ENCODE results near the gene JADE1. TPM values are rescaled to one million over a fixed set of nuclear protein-coding genes. Genes with fewer than 3 reads are reported as not detected.

Gene JADE1
- total and polyA plus RNA-seq, 3 donors from 2014 or later = 19.1 to 32.2 (median 28.9) TPM

DNA sequence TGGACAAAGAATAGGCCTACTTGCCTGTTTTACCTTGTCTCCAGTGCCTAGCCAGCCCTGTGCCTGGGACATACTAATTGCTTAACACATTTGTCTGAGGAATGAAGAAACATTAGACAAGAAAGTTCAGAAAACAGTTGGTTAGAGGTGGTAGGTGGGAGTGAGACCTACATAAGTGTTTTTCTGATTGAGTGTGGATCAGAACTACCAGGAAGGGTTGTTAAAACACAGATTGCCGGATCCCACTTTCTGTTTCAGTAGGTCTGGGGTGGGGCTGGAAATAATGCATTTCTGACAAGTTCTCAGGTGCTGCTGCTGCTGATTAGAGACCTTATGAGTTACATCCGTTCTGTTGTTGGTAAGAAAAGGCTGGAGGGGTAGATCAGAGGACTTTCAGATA lies 5.7 kb upstream of the JADE1 start:
- Histone ChIP-seq H3K4me3 (no peak overlapping the region), H3K9me3 (no peaks in the 10 kb centered on the region), H3K27ac (no peak overlapping the region), H3K4me1 (no peaks in the 10 kb centered on the region), H3K27me3 (no peaks in the 10 kb centered on the region), H3K36me3 (ENCODE audit: low read depth, missing control alignments) (no peaks in the 10 kb centered on the region)
- intact Hi-C loops (cut with DNase I; ENCODE audit: low total_unique reads) = no loop called here
- 85% methylated on average over 2 of the region's 2 CpGs for WGBS, 2 donors
- TF ChIP-seq, protein P1, sequence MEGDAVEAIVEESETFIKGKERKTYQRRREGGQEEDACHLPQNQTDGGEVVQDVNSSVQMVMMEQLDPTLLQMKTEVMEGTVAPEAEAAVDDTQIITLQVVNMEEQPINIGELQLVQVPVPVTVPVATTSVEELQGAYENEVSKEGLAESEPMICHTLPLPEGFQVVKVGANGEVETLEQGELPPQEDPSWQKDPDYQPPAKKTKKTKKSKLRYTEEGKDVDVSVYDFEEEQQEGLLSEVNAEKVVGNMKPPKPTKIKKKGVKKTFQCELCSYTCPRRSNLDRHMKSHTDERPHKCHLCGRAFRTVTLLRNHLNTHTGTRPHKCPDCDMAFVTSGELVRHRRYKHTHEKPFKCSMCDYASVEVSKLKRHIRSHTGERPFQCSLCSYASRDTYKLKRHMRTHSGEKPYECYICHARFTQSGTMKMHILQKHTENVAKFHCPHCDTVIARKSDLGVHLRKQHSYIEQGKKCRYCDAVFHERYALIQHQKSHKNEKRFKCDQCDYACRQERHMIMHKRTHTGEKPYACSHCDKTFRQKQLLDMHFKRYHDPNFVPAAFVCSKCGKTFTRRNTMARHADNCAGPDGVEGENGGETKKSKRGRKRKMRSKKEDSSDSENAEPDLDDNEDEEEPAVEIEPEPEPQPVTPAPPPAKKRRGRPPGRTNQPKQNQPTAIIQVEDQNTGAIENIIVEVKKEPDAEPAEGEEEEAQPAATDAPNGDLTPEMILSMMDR (IDR thresholded peaks at IDR 0.05) = no peak
- no peak for TF ChIP-seq POLR2A (IDR thresholded peaks at IDR 0.05)
- no peak for DNase-seq

DNA sequence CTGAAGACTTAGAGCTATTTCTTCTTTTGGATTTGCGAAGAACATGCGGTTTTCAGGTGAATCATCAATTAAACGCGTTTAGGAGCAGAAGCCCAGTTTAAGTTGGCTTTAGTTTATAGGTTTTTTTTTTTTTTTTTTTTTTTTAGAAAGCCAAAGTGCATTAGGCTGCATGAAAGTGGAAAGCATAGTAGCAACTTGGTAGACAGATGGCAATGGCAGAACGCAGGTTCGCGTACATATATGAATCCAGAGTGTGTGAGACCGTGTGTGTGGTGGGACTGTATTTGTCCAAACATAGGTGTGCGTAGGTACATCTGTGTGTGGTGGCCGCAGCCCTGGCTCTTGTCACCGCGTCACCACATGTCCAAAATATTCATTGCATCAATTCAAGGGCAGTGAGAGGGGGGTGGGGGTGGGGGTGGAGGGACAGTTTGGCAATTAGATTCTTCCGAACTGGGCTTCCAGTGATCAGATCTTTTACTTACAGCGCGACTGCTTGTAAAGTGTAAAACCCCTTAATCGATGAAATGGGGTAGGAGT lies 901 bp downstream of the JADE1 start:
- WGBS, 2 donors = 0% methylated on average over 16 of the region's 16 CpGs
- peak overlapping the region; percentile 88 to 96 for H3K27ac ChIP-seq
- peak; percentile 59 for DNase-seq

DNA sequence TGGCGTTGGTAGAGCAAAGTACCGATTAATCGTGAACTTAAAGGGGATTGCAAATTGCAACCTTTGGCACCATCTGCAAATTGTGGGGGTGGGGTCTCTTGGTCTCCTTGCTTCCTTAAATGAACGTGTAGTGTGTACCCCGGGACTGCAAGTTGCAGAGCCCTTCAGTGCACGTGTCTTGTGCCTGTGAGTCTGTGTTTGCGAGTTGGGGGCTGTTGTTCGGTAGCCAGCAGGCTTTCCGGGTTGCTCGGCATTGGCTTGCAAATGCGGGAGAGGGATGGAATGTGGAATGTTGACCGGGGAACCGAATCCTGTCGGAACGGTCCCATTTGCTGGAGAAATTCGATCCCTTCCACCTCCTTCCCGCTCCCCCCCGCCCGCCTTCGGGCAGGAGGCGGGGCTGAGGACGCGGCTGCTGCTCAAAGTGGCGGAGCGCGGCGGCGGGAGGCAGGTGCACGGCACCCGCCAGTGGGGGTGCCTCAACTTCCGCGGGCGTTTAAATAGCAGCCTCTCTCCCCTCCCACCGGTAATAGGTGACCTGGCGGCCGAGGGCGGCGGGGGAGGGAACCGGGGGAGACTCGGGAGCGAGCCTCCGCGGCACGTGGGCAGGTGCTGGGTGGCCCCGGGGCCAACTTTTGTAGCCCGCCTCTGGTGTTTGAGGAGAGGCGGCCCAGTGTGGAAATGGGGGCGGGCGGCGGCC lies 1.5 kb downstream of the JADE1 start:
- Histone ChIP-seq H3K9me3 (no peaks in the 10 kb centered on the region), H3K4me3 (peak overlapping the region; percentile 77 to 86), H3K4me1 (peaks cover 10% of the 10 kb centered on the region), H3K27me3 (no peaks in the 10 kb centered on the region), H3K36me3 (ENCODE audit: low read depth, missing control alignments) (no peaks in the 10 kb centered on the region), H3K27ac (peak overlapping the region; percentile 88 to 96)
- peak; percentile 81 for DNase-seq
- TF ChIP-seq, protein P1 (IDR thresholded peaks at IDR 0.05) = no peak
- no peak for TF ChIP-seq POLR2A (IDR thresholded peaks at IDR 0.05)
- WGBS, 2 donors = 0% methylated on average over 5 to 44 of the region's 50 CpGs
- intact Hi-C loops (cut with DNase I; ENCODE audit: low total_unique reads) = loop anchor here (2.0 kb wide), 1 partner anchor 52 kb away; no protein-coding TSS in a partner anchor

More for the DNA sequence above, 901 bp downstream of the JADE1 start:
- Histone ChIP-seq H3K4me3 (peak overlapping the region; percentile 77 to 86), H3K27me3 (no peaks in the 10 kb centered on the region), H3K4me1 (peaks cover 10% of the 10 kb centered on the region), H3K9me3 (no peaks in the 10 kb centered on the region), H3K36me3 (ENCODE audit: low read depth, missing control alignments) (no peaks in the 10 kb centered on the region)
- no peak for TF ChIP-seq POLR2A (IDR thresholded peaks at IDR 0.05)
- TF ChIP-seq, protein P1 (IDR thresholded peaks at IDR 0.05) = no peak
- intact Hi-C loops (cut with DNase I; ENCODE audit: low total_unique reads) = loop anchor here (2.0 kb wide), 1 partner anchor 52 kb away; no protein-coding TSS in a partner anchor

DNA sequence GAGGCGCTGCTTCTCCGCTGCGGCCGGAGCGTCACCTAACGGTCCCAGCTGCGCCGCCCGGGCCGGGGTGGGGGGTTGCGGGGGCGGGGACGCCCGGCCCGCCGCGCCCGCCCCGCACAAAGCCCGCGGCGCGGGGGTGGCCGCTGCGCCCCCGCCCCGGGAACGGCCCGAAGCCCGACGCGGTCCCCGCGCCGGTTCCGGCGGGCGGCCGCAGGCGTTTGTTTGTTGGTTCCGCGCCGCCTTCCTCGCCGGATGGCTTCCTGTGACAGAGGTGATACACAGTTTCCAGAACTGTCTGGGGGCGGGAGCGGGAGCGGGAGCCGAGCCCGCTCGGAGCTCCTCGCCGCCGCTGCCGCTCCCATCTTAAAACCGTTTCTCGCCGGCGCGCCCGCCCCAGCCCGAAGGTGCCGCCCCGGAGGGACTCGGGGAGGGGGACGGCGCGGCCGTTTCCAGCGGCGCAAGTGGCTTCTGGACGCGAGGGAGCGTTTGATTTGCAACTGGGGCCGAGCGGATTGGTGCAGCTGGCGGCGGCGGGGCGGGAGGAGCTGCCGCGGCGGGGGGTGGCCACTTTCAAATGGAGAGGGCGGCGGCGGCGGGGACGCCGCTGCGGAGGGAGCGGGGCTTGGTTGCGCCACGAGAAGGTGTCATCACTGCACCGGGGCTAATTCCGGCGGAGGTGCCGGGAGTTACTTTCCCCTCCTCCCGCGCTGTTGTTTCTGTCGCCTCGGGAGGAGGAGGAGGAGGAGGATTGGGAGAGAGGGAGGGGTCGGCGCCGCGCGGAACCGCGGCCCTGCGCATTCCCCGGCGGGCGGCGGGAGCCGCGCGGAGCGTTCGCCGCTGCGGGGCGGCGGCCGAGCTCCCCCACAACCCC lies 2.3 kb downstream of the JADE1 start:
- Histone ChIP-seq H3K27ac (peak overlapping the region; percentile 88 to 96), H3K27me3 (no peaks in the 10 kb centered on the region), H3K36me3 (ENCODE audit: low read depth, missing control alignments) (no peaks in the 10 kb centered on the region), H3K4me3 (peak overlapping the region; percentile 77 to 86), H3K9me3 (no peaks in the 10 kb centered on the region), H3K4me1 (peaks cover 10% of the 10 kb centered on the region)
- intact Hi-C loops (cut with DNase I; ENCODE audit: low total_unique reads) = loop anchor here (2.0 kb wide), 1 partner anchor 51 kb away; no protein-coding TSS in a partner anchor
- peak; percentile 92 for DNase-seq
- WGBS, 2 donors = 0 to 2% methylated on average over 21 to 88 of the region's 123 CpGs
- TF ChIP-seq, protein P1 (IDR thresholded peaks at IDR 0.05) = no peak
- no peak for TF ChIP-seq POLR2A (IDR thresholded peaks at IDR 0.05)

Measured in testis (tissue), 3 donors.